Activated T-cell treated with anti-CD3 and anti-CD28 coated beads, Interleukin-2, amount 50 U/mL, for 72 hours (primary cell): Measurements from ENCODE around the gene SPATA6. TPM values are rescaled to one million over a fixed set of nuclear protein-coding genes. Genes with fewer than 3 reads are reported as not detected.

Source experiments
- ATAC-seq, 2 donors: fragments of 150-1000 bp; cut with Tn5 transposase; replicated peaks in 1 of 2; 2 replicates each; pipeline ENCODE4 v1.10.0; 2021; ENCODE audit warnings: moderate library complexity in 2 of 2, mild to moderate bottlenecking in 1 of 2
- DNase-seq, 2 donors: peaks; one replicate each; pipeline ENCODE4 v3.0.0; 2021 to 2022; ENCODE audit warnings: mixed read lengths in 1 of 2
- H3K27ac Mint-ChIP-seq: one replicate; pipeline ENCODE4 v1.8.0; 2022; ENCODE audit warnings: mild to moderate bottlenecking, moderate library complexity, mixed read lengths
- H3K27me3 Mint-ChIP-seq: one replicate; pipeline ENCODE4 v1.8.0; 2022; ENCODE audit warnings: low read depth, mixed read lengths
- H3K36me3 Mint-ChIP-seq, 2 donors: one replicate each; pipeline ENCODE4 v1.8.0; 2022; ENCODE audit warnings: mixed read lengths in 2 of 2, mild to moderate bottlenecking in 1 of 2; ENCODE audit not compliant: insufficient read depth in 2 of 2
- H3K4me1 Mint-ChIP-seq: one replicate; pipeline ENCODE4 v1.8.0; 2022; ENCODE audit warnings: low read depth, mixed read lengths
- H3K4me3 Mint-ChIP-seq, 2 donors: one replicate each; pipeline ENCODE4 v1.8.0; 2022; ENCODE audit warnings: mild to moderate bottlenecking in 2 of 2, mixed read lengths in 2 of 2, moderate library complexity in 2 of 2
- H3K9me3 Mint-ChIP-seq, 2 donors: one replicate each; pipeline ENCODE4 v1.8.0; 2022; ENCODE audit warnings: mixed read lengths in 2 of 2
- total RNA-seq, 2 donors: library from RNA; stranded (reverse); gene quantifications; one replicate each; pipeline ENCODE4 v1.2.3, GENCODE V29; 2022

SPATA6 gene
- total RNA-seq, 2 donors from 2014 or later, result 3.4 to 5.7 TPM

GRCh38 chr1:48251821-48252220 is 220.2 kb downstream of the SPATA6 start:
- no peak overlapping the region for H3K27ac Mint-ChIP-seq
- H3K4me1 Mint-ChIP-seq, result no peaks in the 10 kb centered on the region
- DNase-seq (no peak), ATAC-seq (no peak)
- H3K36me3 Mint-ChIP-seq, result no peaks in the 10 kb centered on the region
- H3K27me3 Mint-ChIP-seq, result peaks cover 9% of the 10 kb centered on the region
- no peak overlapping the region for H3K4me3 Mint-ChIP-seq
- H3K9me3 Mint-ChIP-seq, result no peaks in the 10 kb centered on the region

- ATAC-seq (no peak), DNase-seq (no peak)
- Mint-ChIP-seq H3K4me3 (no peak overlapping the region), H3K9me3 (no peaks in the 10 kb centered on the region), H3K27me3 (peaks cover 9% of the 10 kb centered on the region), H3K36me3 (no peaks in the 10 kb centered on the region), H3K27ac (no peak overlapping the region), H3K4me1 (no peaks in the 10 kb centered on the region)
These were observed 220.7 kb downstream of the SPATA6 start for GRCh38 chr1:48251323-48251722.

DNA sequence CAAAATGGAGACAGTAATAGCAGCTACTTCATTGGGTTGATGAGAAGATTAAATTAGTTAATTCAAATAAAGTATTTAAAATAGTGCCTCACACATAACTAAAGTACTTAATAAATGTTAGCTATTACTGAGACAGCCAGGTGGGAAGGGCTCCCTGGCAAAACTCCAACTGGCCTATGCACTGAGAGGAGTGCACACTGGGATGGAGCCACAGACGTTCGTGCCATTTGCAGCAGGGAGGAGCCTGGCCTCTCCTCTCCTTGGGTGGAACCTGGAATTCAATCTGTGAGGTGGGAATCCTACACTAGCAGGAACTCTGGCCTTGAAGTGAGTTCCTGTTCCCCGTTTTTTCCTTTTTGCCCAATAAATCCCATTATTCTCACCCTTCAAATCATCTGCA is 221.4 kb downstream of the SPATA6 start:
- Mint-ChIP-seq H3K9me3 (no peaks in the 10 kb centered on the region), H3K36me3 (no peaks in the 10 kb centered on the region), H3K27me3 (peaks cover 9% of the 10 kb centered on the region), H3K4me3 (no peak overlapping the region), H3K27ac (no peak overlapping the region), H3K4me1 (no peaks in the 10 kb centered on the region)
- DNase-seq (no peak), ATAC-seq (no peak)

DNA sequence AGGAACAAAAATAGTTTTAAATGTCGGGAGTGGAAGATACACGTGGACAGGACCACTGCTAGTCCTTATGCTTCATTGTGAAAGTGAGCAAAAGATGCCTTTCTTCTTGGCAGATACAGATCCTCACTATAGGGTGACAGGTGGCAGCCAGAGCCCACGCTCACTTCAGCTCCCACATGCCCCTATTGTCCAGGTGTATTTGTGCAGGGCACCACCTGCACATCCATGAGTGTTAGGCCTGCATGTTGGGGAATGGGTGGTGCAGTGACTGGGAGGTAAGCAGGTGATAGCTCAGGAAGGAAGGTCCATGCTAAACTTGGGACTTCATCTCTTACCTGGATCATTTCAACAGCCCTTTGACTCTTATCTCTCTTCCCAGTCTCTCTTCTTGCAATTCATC is 222.1 kb downstream of the SPATA6 start:
- H3K36me3 Mint-ChIP-seq, result no peaks in the 10 kb centered on the region
- no peak overlapping the region for H3K4me3 Mint-ChIP-seq

GRCh38 chr1:48248356-48248755 is 223.6 kb downstream of the SPATA6 start:
- Mint-ChIP-seq H3K4me1 (no peaks in the 10 kb centered on the region), H3K36me3 (no peaks in the 10 kb centered on the region), H3K4me3 (no peak overlapping the region), H3K9me3 (no peaks in the 10 kb centered on the region), H3K27ac (no peak overlapping the region), H3K27me3 (peaks cover 9% of the 10 kb centered on the region)
- no peak for ATAC-seq
- DNase-seq, result no peak

More for the DNA sequence above, 222.1 kb downstream of the SPATA6 start:
- H3K4me1 Mint-ChIP-seq, result no peaks in the 10 kb centered on the region
- no peak for DNase-seq
- ATAC-seq, result no peak
- no peaks in the 10 kb centered on the region for H3K9me3 Mint-ChIP-seq
- H3K27ac Mint-ChIP-seq, result no peak overlapping the region
- H3K27me3 Mint-ChIP-seq, result peaks cover 9% of the 10 kb centered on the region

GRCh38 chr1:48246727-48247126 is 225.3 kb downstream of the SPATA6 start:
- peaks cover 9% of the 10 kb centered on the region for H3K27me3 Mint-ChIP-seq
- ATAC-seq, result no peak

More at GRCh38 chr1:48246727-48247126, 225.3 kb downstream of the SPATA6 start:
- Mint-ChIP-seq H3K36me3 (no peaks in the 10 kb centered on the region), H3K4me1 (no peaks in the 10 kb centered on the region), H3K27ac (no peak overlapping the region), H3K9me3 (no peaks in the 10 kb centered on the region), H3K4me3 (no peak overlapping the region)
- no peak for DNase-seq

Other genes starting within 250 kb of the SPATA6 start
- not detected for gene SLC5A9, start 249.5 kb downstream of the SPATA6 start, total RNA-seq